HepG2 (cell line): ENCODE measurements around the gene MXRA8. TPM values are rescaled to one million over a fixed set of nuclear protein-coding genes. Genes with fewer than 3 reads are reported as not detected.
A peak's percentile ranks its signal among the peaks of the same experiment; 100 is the strongest.

Experiments used
- AGO1 ChIP-seq: fragments of 200-400 bp; formaldehyde crosslinking; IDR thresholded peaks from 2 replicates; pipeline ENCODE4 v1.6.1; 2017; ENCODE audit warnings: mild to moderate bottlenecking, low read depth, low read length, moderate library complexity; ENCODE audit not compliant: poor library complexity, severe bottlenecking
- ATF7 ChIP-seq, 2 experiments: fragments of 450-650 bp in 1 of 2; sonication (generic) in 1 of 2; formaldehyde crosslinking in 1 of 2; IDR thresholded peaks; 2 replicates each; pipeline versions ENCODE4 v1.4.0 to v1.6.1; 2016 to 2020; ENCODE audit warnings: antibody characterized with exemption in 1 of 2, mild to moderate bottlenecking in 1 of 2, missing genetic modification reagents in 1 of 2
- CSRNP1 ChIP-seq: sonication (generic); formaldehyde crosslinking; IDR thresholded peaks from 2 replicates; pipeline ENCODE4 v1.8.1; 2023; ENCODE audit warnings: mild to moderate bottlenecking, missing genetic modification reagents
- HES4 ChIP-seq: sonication (generic); formaldehyde crosslinking; IDR thresholded peaks from 2 replicates; pipeline ENCODE4 v1.9.0; 2021; ENCODE audit warnings: mild to moderate bottlenecking, missing genetic modification reagents, borderline replicate concordance
- HMGXB3 ChIP-seq: sonication (generic); formaldehyde crosslinking; IDR thresholded peaks from 2 replicates; pipeline ENCODE4 v1.4.0; 2020; ENCODE audit warnings: missing genetic modification reagents, borderline replicate concordance
- NR2C2 ChIP-seq: sonication (generic); formaldehyde crosslinking; IDR thresholded peaks from 2 replicates; pipeline ENCODE4 v1.4.0; 2020; ENCODE audit warnings: missing genetic modification reagents, mild to moderate bottlenecking, moderate library complexity, borderline replicate concordance
- RBM22 ChIP-seq: fragments of 200-400 bp; formaldehyde crosslinking; optimal IDR thresholded peaks from 2 replicates; pipeline ENCODE3; 2017; ENCODE audit warnings: mild to moderate bottlenecking, low read length, moderate library complexity
- SMAD1 ChIP-seq: sonication (generic); formaldehyde crosslinking; IDR thresholded peaks from 2 replicates; pipeline ENCODE4 v1.4.0; 2020; ENCODE audit warnings: missing genetic modification reagents, low read depth, mild to moderate bottlenecking, borderline replicate concordance
- SP140L ChIP-seq: sonication (generic); formaldehyde crosslinking; IDR thresholded peaks from 2 replicates; pipeline ENCODE4 v1.4.0; 2020; ENCODE audit warnings: missing genetic modification reagents, borderline replicate concordance
- ZBTB42 ChIP-seq: sonication (generic); formaldehyde crosslinking; IDR thresholded peaks from 2 replicates; pipeline ENCODE4 v1.5.0; 2020; ENCODE audit warnings: mild to moderate bottlenecking, missing genetic modification reagents
- ZBTB46 ChIP-seq: sonication (generic); formaldehyde crosslinking; IDR thresholded peaks from 2 replicates; pipeline ENCODE4 v1.4.0; 2020; ENCODE audit warnings: mild to moderate bottlenecking, missing genetic modification reagents, borderline replicate concordance
- ZKSCAN1 ChIP-seq: fragments of 150-350 bp; IDR thresholded peaks from 2 replicates; pipeline ENCODE4 v1.6.1; 2014; ENCODE audit warnings: low read length
- ZNF558 ChIP-seq: sonication (generic); formaldehyde crosslinking; IDR thresholded peaks from 2 replicates; pipeline ENCODE4 v1.9.0; 2022; ENCODE audit warnings: mild to moderate bottlenecking, missing genetic modification reagents, borderline replicate concordance
- ZNF790 ChIP-seq: sonication (generic); formaldehyde crosslinking; IDR thresholded peaks from 2 replicates; pipeline ENCODE4 v1.8.0; 2022; ENCODE audit warnings: missing genetic modification reagents, mild to moderate bottlenecking, borderline replicate concordance
- ZNF883 ChIP-seq: sonication (generic); formaldehyde crosslinking; IDR thresholded peaks from 2 replicates; pipeline ENCODE4 v1.5.1; 2020; ENCODE audit warnings: mild to moderate bottlenecking, missing genetic modification reagents; ENCODE audit errors: not compliant biosample characterization
- polyA plus RNA-seq, 8 experiments: library from polyadenylated mRNA; depleted of rRNA in 3 of 8; stranded (reverse) in 7 of 8; unstranded in 1 of 8; fragments of >200 nt; fragmentation: Illumina TruSeq in 4 of 8; extraction: Trizol in 4 of 8; gene quantifications; 2 replicates each; pipeline versions ENCODE4 v1.2.1 to v1.2.3, GENCODE V29; 2011 to 2016; ENCODE audit warnings: low read depth in 4 of 8, missing spikeins in 1 of 8, mixed read lengths in 1 of 8; ENCODE audit not compliant: insufficient read depth in 1 of 8
- total RNA-seq, 5 experiments: library from RNA; depleted of rRNA; stranded (reverse); fragments of >200 nt; fragmentation: Illumina TruSeq; extraction: Trizol; gene quantifications; 2 replicates each; pipeline ENCODE4 v1.2.3, GENCODE V29; 2016; ENCODE audit warnings: low read depth in 1 of 5
- TF ChIP-seq, protein P1 (sequence below): sonication (generic); formaldehyde crosslinking; IDR thresholded peaks from 2 replicates; pipeline ENCODE4 v1.4.0; 2020; ENCODE audit warnings: missing genetic modification reagents
- TF ChIP-seq, protein P2 (sequence below): conservative IDR thresholded peaks from 2 replicates; pipeline ENCODE4 v1.6.1; 2018; ENCODE audit warnings: missing genetic modification reagents

Gene MXRA8
- total and polyA plus RNA-seq, 2 of the 13 experiments (the other 11 are each of a cell fraction or from before 2014, with no cell fraction given), result 19.8 to 44.8 TPM

GRCh38 chr1:1304331-1305299 lies 53.7 kb downstream of the MXRA8 start (continued):
- no peak for TF ChIP-seq ZNF558
- no peak for TF ChIP-seq RBM22
- TF ChIP-seq, protein P1, sequence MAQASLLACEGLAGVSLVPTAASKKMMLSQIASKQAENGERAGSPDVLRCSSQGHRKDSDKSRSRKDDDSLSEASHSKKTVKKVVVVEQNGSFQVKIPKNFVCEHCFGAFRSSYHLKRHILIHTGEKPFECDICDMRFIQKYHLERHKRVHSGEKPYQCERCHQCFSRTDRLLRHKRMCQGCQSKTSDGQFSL (CRISPR knock-in tag), result no peak
- TF ChIP-seq ZBTB46 (CRISPR knock-in tag), result no peak
- TF ChIP-seq HMGXB3, result no peak
- TF ChIP-seq ZNF883, result no peak
- TF ChIP-seq ZKSCAN1, result no peak
- TF ChIP-seq, protein P2, sequence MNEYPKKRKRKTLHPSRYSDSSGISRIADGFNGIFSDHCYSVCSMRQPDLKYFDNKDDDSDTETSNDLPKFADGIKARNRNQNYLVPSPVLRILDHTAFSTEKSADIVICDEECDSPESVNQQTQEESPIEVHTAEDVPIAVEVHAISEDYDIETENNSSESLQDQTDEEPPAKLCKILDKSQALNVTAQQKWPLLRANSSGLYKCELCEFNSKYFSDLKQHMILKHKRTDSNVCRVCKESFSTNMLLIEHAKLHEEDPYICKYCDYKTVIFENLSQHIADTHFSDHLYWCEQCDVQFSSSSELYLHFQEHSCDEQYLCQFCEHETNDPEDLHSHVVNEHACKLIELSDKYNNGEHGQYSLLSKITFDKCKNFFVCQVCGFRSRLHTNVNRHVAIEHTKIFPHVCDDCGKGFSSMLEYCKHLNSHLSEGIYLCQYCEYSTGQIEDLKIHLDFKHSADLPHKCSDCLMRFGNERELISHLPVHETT (CRISPR knock-in tag), result no peak
- TF ChIP-seq HES4, result no peak
- no peak for TF ChIP-seq SMAD1
- no peak for TF ChIP-seq SP140L (CRISPR knock-in tag)
- no peak for TF ChIP-seq AGO1
- TF ChIP-seq NR2C2 (CRISPR knock-in tag), result peak; percentile 33; the same call in 1 of the 2 replicates
- 0 out of 2 replicates have a peak, but pooled peaks have one; percentile 49 for TF ChIP-seq CSRNP1 (CRISPR knock-in tag)
- TF ChIP-seq ZNF790 (CRISPR knock-in tag), result no peak
- no peak for TF ChIP-seq ZBTB42 (CRISPR knock-in tag)
- peak; percentile 84 for TF ChIP-seq ATF7 (IDR thresholded peaks at IDR 0.05)
- peak; percentile 96 for TF ChIP-seq ATF7 (CRISPR knock-in tag; IDR thresholded peaks at IDR 0.05)
